Activated B cell treated with CpG ODN at 0.5 μM for 24 hours (primary cell): ENCODE data around the gene LTBP2. TPM values are rescaled to one million over a fixed set of nuclear protein-coding genes. Genes with fewer than 3 reads are reported as not detected.

Experiments
- ATAC-seq: fragments of 200-7000 bp; cut with Tn5 transposase; one replicate; pipeline ENCODE4 v1.10.0; 2021; ENCODE audit warnings: low read depth, mild to moderate bottlenecking, moderate library complexity
- CTCF ChIA-PET: fragments of 350-600 bp; sonication (Branson Sonifier 250); formaldehyde crosslinking; loops from one replicate; lab custom pipeline; 2021; ENCODE audit warnings: antibody characterized with exemption; lab: Charles Lee
- POLR2A ChIA-PET: fragments of 350-600 bp; sonication (Branson Sonifier 250); formaldehyde crosslinking; loops from one replicate; lab custom pipeline; 2021; ENCODE audit warnings: antibody characterized with exemption; lab: Charles Lee
- DNase-seq: peaks from one replicate; pipeline ENCODE4 v3.0.0; 2022
- H3K27ac Mint-ChIP-seq: one replicate; pipeline ENCODE4 v1.8.0; 2020; ENCODE audit warnings: mixed read lengths
- H3K27me3 Mint-ChIP-seq: one replicate; pipeline ENCODE4 v1.8.0; 2021; ENCODE audit warnings: mixed read lengths
- H3K36me3 Mint-ChIP-seq: one replicate; pipeline ENCODE4 v1.8.0; 2021; ENCODE audit warnings: low read depth, mixed read lengths
- H3K4me1 Mint-ChIP-seq: one replicate; pipeline ENCODE4 v1.8.0; 2021; ENCODE audit warnings: mixed read lengths
- H3K4me3 Mint-ChIP-seq: one replicate; pipeline ENCODE4 v1.8.0; 2020; ENCODE audit warnings: mild to moderate bottlenecking, mixed read lengths
- H3K9me3 Mint-ChIP-seq: one replicate; pipeline ENCODE4 v1.8.0; 2020; ENCODE audit warnings: mixed read lengths
- CTCF ChIP-seq: fragments of 200-600 bp; IDR thresholded peaks from one replicate; pipeline ENCODE4 v1.8.0; 2022; ENCODE audit warnings: antibody characterized with exemption, mild to moderate bottlenecking
- intact Hi-C: fragments of 100-400 bp; cut with micrococcal nuclease; formaldehyde crosslinking; loops from one replicate; pipeline ENCODE4 v1.15.1; 2024
- total RNA-seq: library from RNA; stranded (reverse); gene quantifications from 2 replicates; pipeline ENCODE4 v1.2.3, GENCODE V29; 2022

LTBP2 gene
- total RNA-seq, 1 donor from 2014 or later, result 0.11 TPM

- no peak overlapping the region for H3K27ac Mint-ChIP-seq
- peaks cover 11% of the 10 kb centered on the region for H3K27me3 Mint-ChIP-seq
- H3K4me1 Mint-ChIP-seq, result peaks cover 50% of the 10 kb centered on the region
- ATAC-seq (no peak), DNase-seq (no peak)
- CTCF ChIA-PET, result interaction anchor here (0.6 to 3.2 kb wide), 10 partner anchors 8 to 27 kb away, joined by 3 to 14 read pairs (median 3); no protein-coding TSS in a partner anchor
- intact Hi-C loops, result loop anchor here (5.0 to 10.0 kb wide), 2 partner anchors 211 to 529 kb away; partner anchors contain the start of genes ALDH6A1 and LIN52
- POLR2A ChIA-PET, result interaction anchor here (0.7 to 1.5 kb wide), 2 partner anchors 99 to 678 kb away, joined by 3 to 5 read pairs; partner anchors contain the start of genes AREL1 and FCF1
- H3K36me3 Mint-ChIP-seq, result no peaks in the 10 kb centered on the region
- H3K4me3 Mint-ChIP-seq, result peak overlapping the region; percentile 33
- TF ChIP-seq CTCF, result no peak
- H3K9me3 Mint-ChIP-seq, result no peaks in the 10 kb centered on the region
These were observed 1.3 kb upstream of the LTBP2 start for GRCh38 chr14:74613211-74613914.

GRCh38 chr14:74612350-74613021 lies 449 bp upstream of the LTBP2 start:
- H3K36me3 Mint-ChIP-seq, result no peaks in the 10 kb centered on the region
- no peak for TF ChIP-seq CTCF
- intact Hi-C loops, result loop anchor here (1.0 to 10.0 kb wide), 3 partner anchors 210 to 528 kb away; partner anchors contain the start of genes ALDH6A1 and LIN52
- H3K27me3 Mint-ChIP-seq, result peaks cover 11% of the 10 kb centered on the region
- peak overlapping the region; percentile 80 for H3K4me3 Mint-ChIP-seq
- ATAC-seq, result peak; percentile 89
- DNase-seq, result peak; percentile 95
- POLR2A ChIA-PET, result interaction anchor here (0.7 to 1.5 kb wide), 2 partner anchors 100 to 677 kb away, joined by 3 to 5 read pairs; partner anchors contain the start of genes AREL1 and FCF1
- CTCF ChIA-PET, result interaction anchor here (0.6 to 3.2 kb wide), 12 partner anchors 9 to 310 kb away, joined by 3 to 14 read pairs (median 3); partner anchors contain the start of gene ABCD4
- no peak overlapping the region for H3K27ac Mint-ChIP-seq
- H3K4me1 Mint-ChIP-seq, result peaks cover 42% of the 10 kb centered on the region
- no peaks in the 10 kb centered on the region for H3K9me3 Mint-ChIP-seq

- DNase-seq, result no peak
- no peak overlapping the region for H3K27ac Mint-ChIP-seq
- no peak for TF ChIP-seq CTCF
- H3K4me1 Mint-ChIP-seq, result peaks cover 35% of the 10 kb centered on the region
- POLR2A ChIA-PET, result no interaction called here
- H3K4me3 Mint-ChIP-seq, result peak overlapping the region; percentile 12
- ATAC-seq, result no peak
- H3K27me3 Mint-ChIP-seq, result peaks cover 11% of the 10 kb centered on the region
- no peaks in the 10 kb centered on the region for H3K9me3 Mint-ChIP-seq
- CTCF ChIA-PET, result interaction anchor here (1.6 to 3.2 kb wide), 3 partner anchors 9 to 192 kb away, joined by 4 to 31 read pairs (median 14); no protein-coding TSS in a partner anchor
- H3K36me3 Mint-ChIP-seq, result no peaks in the 10 kb centered on the region
- intact Hi-C loops, result loop anchor here (5.0 to 10.0 kb wide), 2 partner anchors 209 to 526 kb away; partner anchors contain the start of genes ALDH6A1 and LIN52
These were observed 979 bp downstream of the LTBP2 start for GRCh38 chr14:74610866-74611649.

- no peak overlapping the region for H3K27ac Mint-ChIP-seq
- peaks cover 11% of the 10 kb centered on the region for H3K27me3 Mint-ChIP-seq
- ChIA-PET POLR2A (no interaction called here), CTCF (interaction anchor here (1.6 to 2.9 kb wide), 4 partner anchors 8 to 250 kb away, joined by 4 to 31 read pairs (median 10); no protein-coding TSS in a partner anchor)
- H3K4me1 Mint-ChIP-seq, result peaks cover 27% of the 10 kb centered on the region
- peak overlapping the region; percentile 52 for H3K4me3 Mint-ChIP-seq
- no peaks in the 10 kb centered on the region for H3K36me3 Mint-ChIP-seq
- no peaks in the 10 kb centered on the region for H3K9me3 Mint-ChIP-seq
- TF ChIP-seq CTCF, result no peak
- DNase-seq (no peak), ATAC-seq (no peak)
- intact Hi-C loops, result loop anchor here (5.0 to 10.0 kb wide), 2 partner anchors 208 to 526 kb away; partner anchors contain the start of genes ALDH6A1 and LIN52
These were observed 1.7 kb downstream of the LTBP2 start for GRCh38 chr14:74610199-74610865.
